GM12878 (cell line): ENCODE data around the gene KHDC1. TPM values are rescaled to one million over a fixed set of nuclear protein-coding genes. Genes with fewer than 3 reads are reported as not detected.
A peak's percentile ranks its signal among the peaks of the same experiment; 100 is the strongest.

Experiments used
- ATAC-seq: fragments of 200-7000 bp; cut with Tn5 transposase; 3 replicates; pipeline ENCODE4 v1.9.1; 2020; ENCODE audit warnings: mild to moderate bottlenecking, moderate library complexity
- BruUV-seq: library from RNA; stranded (reverse); fragments of 400-500 nt; replicated peaks from 2 replicates; lab custom pipeline; 2021; lab: Mats Ljungman, UMichigan
- CTCF ChIA-PET: fragments of 300-600 bp; sonication (Branson Sonifier 250); formaldehyde crosslinking; extraction: SDS; loops from one replicate; lab custom pipeline; 2021; ENCODE audit warnings: inconsistent platforms; lab: Yijun Ruan, JAX
- POLR2A ChIA-PET: fragments of 350-600 bp; formaldehyde crosslinking; extraction: SDS; loops from one replicate; lab custom pipeline; 2021; ENCODE audit warnings: inconsistent platforms; lab: Charles Lee
- RAD21 ChIA-PET: fragments of 300-600 bp; sonication (Branson Sonifier 250); formaldehyde crosslinking; loops from one replicate; lab custom pipeline; 2023; ENCODE audit warnings: antibody characterized with exemption; ENCODE audit not compliant: unreplicated experiment; lab: Charles Lee
- SMC1A ChIA-PET: fragments of 300-600 bp; sonication (Branson Sonifier 250); formaldehyde crosslinking; loops from one replicate; lab custom pipeline; 2023; ENCODE audit not compliant: unreplicated experiment, uncharacterized antibody; lab: Charles Lee
- DNase-seq: peaks from one replicate; pipeline ENCODE4 v3.0.0-alpha.2; 2011; ENCODE audit warnings: low read depth, low spot score
- FAIRE-seq: peaks from 3 replicates; lab custom pipeline; 2011; peaks lifted over from hg19 to GRCh38; lab: Jason Lieb, UNC
- H2AFZ ChIP-seq: 2 replicates; pipeline ENCODE4 v1.6.0; 2011; ENCODE audit warnings: low read depth, low read length, control low read depth; ENCODE audit not compliant: control insufficient read depth
- H3K27ac ChIP-seq: 2 replicates; pipeline ENCODE4 v1.5.1; 2011; ENCODE audit warnings: control low read depth; ENCODE audit not compliant: control insufficient read depth, insufficient read depth
- H3K27me3 ChIP-seq, 2 experiments: replicated peaks in 1 of 2; 2 replicates each; pipeline versions ENCODE4 v1.6.0 to v1.6.1; 2011; ENCODE audit warnings: low read length in 1 of 2; ENCODE audit not compliant: control insufficient read depth in 2 of 2, insufficient read depth in 2 of 2
- H3K36me3 ChIP-seq, 2 experiments: 2 replicates each; pipeline ENCODE4 v1.5.1; 2011; ENCODE audit warnings: low read length in 1 of 2; ENCODE audit not compliant: control insufficient read depth in 2 of 2, insufficient read depth in 2 of 2
- H3K4me1 ChIP-seq: 2 replicates; pipeline ENCODE4 v1.6.1; 2011; ENCODE audit warnings: mild to moderate bottlenecking, low read length, moderate library complexity, mixed read lengths; ENCODE audit not compliant: control insufficient read depth, insufficient read depth
- H3K4me2 ChIP-seq: 2 replicates; pipeline ENCODE4 v1.6.0; 2011; ENCODE audit warnings: control low read depth; ENCODE audit not compliant: control insufficient read depth, insufficient read depth
- H3K4me3 ChIP-seq: fragments of 200-600 bp; sonication (generic); 2 replicates; pipeline ENCODE4 v1.5.1; 2016
- H3K79me2 ChIP-seq: 2 replicates; pipeline ENCODE4 v1.6.0; 2011; ENCODE audit warnings: low read length; ENCODE audit not compliant: control insufficient read depth, insufficient read depth
- H3K9ac ChIP-seq: 2 replicates; pipeline ENCODE4 v1.8.0; 2011; ENCODE audit warnings: low read length, control low read depth, mixed read lengths; ENCODE audit not compliant: control insufficient read depth, insufficient read depth
- H3K9me3 ChIP-seq: replicated peaks from 3 replicates; pipeline ENCODE4 v1.5.1; 2011; ENCODE audit warnings: mild to moderate bottlenecking, low read length; ENCODE audit not compliant: control insufficient read depth, insufficient read depth
- H4K20me1 ChIP-seq: 2 replicates; pipeline ENCODE4 v1.6.0; 2011; ENCODE audit not compliant: control insufficient read depth, insufficient read depth
- BHLHE40 ChIP-seq, 2 experiments: fragments of 450-650 bp in 1 of 2; IDR thresholded peaks; 2 replicates each; pipeline ENCODE4 v1.6.1; 2011 to 2017; ENCODE audit warnings: low read depth in 2 of 2, borderline replicate concordance in 1 of 2, improper control_type of control experiment in 1 of 2, low read length in 1 of 2, mild to moderate bottlenecking in 1 of 2
- CUX1 ChIP-seq: IDR thresholded peaks from 2 replicates; pipeline ENCODE4 v1.6.1; 2012; ENCODE audit warnings: improper control_type of control experiment, low read depth, low read length; ENCODE audit not compliant: insufficient replicate concordance
- DPF2 ChIP-seq: fragments of 450-650 bp; IDR thresholded peaks from 2 replicates; pipeline ENCODE4 v1.6.1; 2017; ENCODE audit warnings: mild to moderate bottlenecking
- SIN3A ChIP-seq: IDR thresholded peaks from 2 replicates; pipeline ENCODE4 v1.6.1; 2012; ENCODE audit warnings: low read depth, low read length, improper control_type of control experiment
- ZNF274 ChIP-seq: IDR thresholded peaks from one replicate; pipeline ENCODE4 v1.8.0; 2011; ENCODE audit not compliant: insufficient read length, insufficient read depth
- WGBS: methylation state at CpG from one replicate; pipeline ENCODE4 v1.1.6; 2016; ENCODE audit warnings: low lambda C conversion rate; ENCODE audit not compliant: insufficient replicate concordance, insufficient coverage; ENCODE audit errors: missing lambda C conversion rate; 5-methylcytosine and 5-hydroxymethylcytosine counted together
- in situ Hi-C: fragments of 300-500 bp; cut with MboI; formaldehyde crosslinking; loops from 9 replicates; pipeline ENCODE4 v1.14.3; 2018; ENCODE audit warnings: mixed read lengths
- intact Hi-C: fragments of 100-400 bp; cut with micrococcal nuclease; formaldehyde crosslinking; loops from one replicate; pipeline ENCODE4 v1.14.2; 2022; ENCODE audit not compliant: unreplicated experiment
- polyA plus RNA-seq, 11 experiments: library from polyadenylated mRNA; depleted of rRNA in 4 of 11; unstranded in 6 of 11; stranded (reverse) in 5 of 11; fragments of >200 nt; fragmentation: Nextera tagmentation in 4 of 11; fragmentation: Illumina TruSeq in 1 of 11; extraction: Ambion mirVana in 4 of 11; extraction: Trizol in 1 of 11; gene quantifications; 1 replicate in 1 of 11; 2 replicates in 10 of 11; pipeline versions ENCODE4 v1.2.1 to v1.2.3, GENCODE V29; 2011 to 2016; ENCODE audit warnings: inconsistent platforms in 2 of 11, missing spikeins in 2 of 11, low read depth in 1 of 11
- total RNA-seq, 4 experiments: library from RNA; depleted of rRNA in 3 of 4; stranded (reverse); fragments of >200 nt in 3 of 4; fragmentation: Illumina TruSeq in 1 of 4; extraction: Trizol in 1 of 4; gene quantifications; 2 replicates each; pipeline versions ENCODE4 v1.2.1 to v1.2.3, GENCODE V29; 2013 to 2021

KHDC1 gene
- total and polyA plus RNA-seq, 10 of the 15 experiments (the other 5 are each of a cell fraction or from before 2014, with no cell fraction given): 3.3 to 8.7 (median 6.3) TPM

DNA sequence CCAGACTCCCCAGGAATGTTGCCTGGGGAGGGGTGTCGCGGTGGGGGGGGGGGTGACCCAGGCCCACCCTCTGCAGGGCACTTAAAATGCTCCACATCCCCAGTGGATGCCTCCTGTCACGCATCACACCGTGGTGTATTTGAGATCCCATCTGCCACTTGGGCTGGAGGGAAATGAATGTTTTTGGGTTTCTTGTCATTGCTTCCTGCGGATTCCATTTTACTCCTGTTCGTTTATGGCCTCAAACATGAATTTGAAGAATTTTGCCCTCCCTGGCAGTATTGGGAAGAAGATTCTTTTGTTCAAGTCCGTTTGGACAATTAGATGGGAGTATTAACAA, 544 bp upstream of the KHDC1 start:
- intact Hi-C loops (no loop called here), in situ Hi-C loops (no loop called here)
- Histone ChIP-seq H3K4me3 (peak overlapping the region; percentile 99), H3K79me2 (peaks cover 12% of the 10 kb centered on the region), H3K9me3 (no peaks in the 10 kb centered on the region), H3K36me3 (no peaks in the 10 kb centered on the region), H2AFZ (peak overlapping the region; percentile 99), H3K9ac (peak overlapping the region; percentile 88), H3K27me3 (no peaks in the 10 kb centered on the region), H3K27ac (peak overlapping the region; percentile 74), H3K4me1 (peaks cover 10% of the 10 kb centered on the region), H3K4me2 (peak overlapping the region; percentile 98), H4K20me1 (no peaks in the 10 kb centered on the region)
- BruUV-seq: no TSS peak
- ATAC-seq: peak; percentile 38
- WGBS: 3% methylated on average over 7 of the region's 7 CpGs
- TF ChIP-seq CUX1: no peak
- no peak for TF ChIP-seq SIN3A
- TF ChIP-seq ZNF274: no peak
- TF ChIP-seq BHLHE40 (IDR thresholded peaks at IDR 0.05; ENCODE audit: borderline replicate concordance in 1 of 2, low read depth in 2 of 2, low read length in 1 of 2): no peak
- no peak for TF ChIP-seq DPF2
- ChIA-PET POLR2A (no interaction called here), RAD21 (interaction anchor here (0.7 kb wide), 1 partner anchor 134 kb away, joined by 3 read pairs; no protein-coding TSS in a partner anchor), SMC1A (interaction anchor here (1.0 to 1.2 kb wide), 2 partner anchors 18 to 64 kb away, joined by 3 read pairs; no protein-coding TSS in a partner anchor), CTCF (interaction anchor here (1.1 to 1.2 kb wide), 2 partner anchors 22 to 125 kb away, joined by 3 read pairs; no protein-coding TSS in a partner anchor)
- FAIRE-seq: no peak
- DNase-seq: no peak
